HG02642 (cell line): ENCODE measurements around the gene AGAP1.

Source experiments
- ATAC-seq: cut with Tn5 transposase; IDR thresholded peaks from one replicate; pipeline ENCODE4 v1.9.1; 2021; ENCODE audit warnings: mild to moderate bottlenecking; ENCODE audit not compliant: unreplicated experiment, poor library complexity

AGAP1 gene

GRCh38 chr2:235848055-235848454 is 354.2 kb downstream of the AGAP1 start:
- no peak for ATAC-seq

- no peak for ATAC-seq
Measured at GRCh38 chr2:235848946-235849345, 355.1 kb downstream of the AGAP1 start.

GRCh38 chr2:235849489-235849888 is 355.6 kb downstream of the AGAP1 start:
- ATAC-seq: no peak

GRCh38 chr2:235850289-235850688 is 356.4 kb downstream of the AGAP1 start:
- ATAC-seq: no peak

- no peak for ATAC-seq
Measured at GRCh38 chr2:235850771-235851551, 357.1 kb downstream of the AGAP1 start.

GRCh38 chr2:235851828-235852525 is 358.1 kb downstream of the AGAP1 start:
- no peak for ATAC-seq

- ATAC-seq: no peak
Measured at GRCh38 chr2:235852526-235852920, 358.7 kb downstream of the AGAP1 start.

GRCh38 chr2:235854276-235854675 is 360.4 kb downstream of the AGAP1 start:
- no peak for ATAC-seq

- no peak for ATAC-seq
Measured at GRCh38 chr2:235855011-235855410, 361.2 kb downstream of the AGAP1 start.

GRCh38 chr2:235856151-235856854 is 362.5 kb downstream of the AGAP1 start:
- no peak for ATAC-seq

GRCh38 chr2:235857598-235857997 is 363.8 kb downstream of the AGAP1 start:
- no peak for ATAC-seq

- no peak for ATAC-seq
Measured at GRCh38 chr2:235858881-235859280, 365.0 kb downstream of the AGAP1 start.

GRCh38 chr2:235859651-235860050 is 365.8 kb downstream of the AGAP1 start:
- ATAC-seq: no peak

GRCh38 chr2:235860111-235860510 is 366.3 kb downstream of the AGAP1 start:
- no peak for ATAC-seq

- ATAC-seq: no peak
Measured at GRCh38 chr2:235860871-235861270, 367.0 kb downstream of the AGAP1 start.

GRCh38 chr2:235861383-235861782 is 367.5 kb downstream of the AGAP1 start:
- ATAC-seq: no peak

- no peak for ATAC-seq
Measured at GRCh38 chr2:235863414-235863813, 369.6 kb downstream of the AGAP1 start.

- ATAC-seq: no peak
Measured at GRCh38 chr2:235864302-235864701, 370.5 kb downstream of the AGAP1 start.

GRCh38 chr2:235864733-235865515 is 371.1 kb downstream of the AGAP1 start:
- ATAC-seq: no peak

GRCh38 chr2:235866373-235866772 is 372.5 kb downstream of the AGAP1 start:
- no peak for ATAC-seq
